Activated CD4-positive, alpha-beta T cell treated with anti-CD3 and anti-CD28 coated beads, Interleukin-2, Interleukin-4, amounts not matched to agents 100 ng/mL and 50 ng/mL, durations not matched to agents 16 hours and 8 hours (primary cell): ENCODE results near the gene PACS2.
A peak's percentile ranks its signal among the peaks of the same experiment; 100 is the strongest.

Source experiments
- DNase-seq: peaks from one replicate; pipeline ENCODE4 v3.0.0-alpha.2; 2020; ENCODE audit warnings: low spot score

Gene PACS2

DNA sequence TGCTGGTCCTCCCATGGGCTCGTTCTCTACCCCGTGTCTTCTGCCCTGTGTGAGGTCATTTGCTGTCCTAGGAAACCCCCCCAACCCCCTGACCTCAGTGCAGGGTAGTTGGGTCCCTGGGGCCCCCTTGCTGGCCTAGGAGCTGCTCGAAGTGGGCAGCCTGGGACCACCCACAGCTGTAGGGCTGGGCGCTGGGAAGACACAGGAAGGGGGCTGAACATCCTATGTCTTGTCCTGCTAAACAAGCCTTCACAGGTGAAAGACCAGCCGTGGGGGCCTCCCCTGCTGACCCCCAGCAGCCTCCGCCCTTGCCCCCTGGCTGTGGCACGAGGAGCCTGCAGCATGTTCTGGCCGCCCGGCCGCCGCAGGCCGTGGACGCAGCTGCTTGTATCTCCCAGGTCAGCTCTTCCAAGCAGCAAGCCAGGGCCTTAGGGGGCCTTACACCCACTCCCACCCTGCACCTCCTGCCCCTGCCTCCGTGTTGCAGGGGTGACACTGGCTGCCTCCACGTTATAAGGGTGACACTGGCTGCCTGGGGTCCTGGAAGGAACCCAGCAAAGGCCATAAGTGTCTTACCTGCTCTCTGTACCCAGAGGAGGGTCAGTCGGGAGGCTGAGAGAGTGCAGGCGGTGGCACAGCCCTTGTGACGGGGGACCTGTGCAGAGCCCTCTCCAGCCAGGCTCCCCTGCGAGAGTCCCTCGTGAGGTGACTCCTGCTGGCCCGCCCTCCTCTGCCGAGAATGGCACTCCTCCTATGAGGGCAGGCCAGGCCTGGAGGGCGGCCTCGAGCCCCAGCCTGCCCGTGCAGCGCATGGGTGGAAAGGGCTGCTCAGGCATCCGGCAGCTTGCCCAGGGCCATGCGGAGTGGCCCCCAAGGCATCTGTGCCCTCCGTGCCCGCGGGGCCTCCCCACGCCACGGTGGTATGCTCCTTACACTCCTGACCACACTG is 72.3 kb downstream of the PACS2 start:
- no peak for DNase-seq

- no peak for DNase-seq
These were observed 73.0 kb downstream of the PACS2 start for GRCh38 chr14:105387530-105387922.

DNA sequence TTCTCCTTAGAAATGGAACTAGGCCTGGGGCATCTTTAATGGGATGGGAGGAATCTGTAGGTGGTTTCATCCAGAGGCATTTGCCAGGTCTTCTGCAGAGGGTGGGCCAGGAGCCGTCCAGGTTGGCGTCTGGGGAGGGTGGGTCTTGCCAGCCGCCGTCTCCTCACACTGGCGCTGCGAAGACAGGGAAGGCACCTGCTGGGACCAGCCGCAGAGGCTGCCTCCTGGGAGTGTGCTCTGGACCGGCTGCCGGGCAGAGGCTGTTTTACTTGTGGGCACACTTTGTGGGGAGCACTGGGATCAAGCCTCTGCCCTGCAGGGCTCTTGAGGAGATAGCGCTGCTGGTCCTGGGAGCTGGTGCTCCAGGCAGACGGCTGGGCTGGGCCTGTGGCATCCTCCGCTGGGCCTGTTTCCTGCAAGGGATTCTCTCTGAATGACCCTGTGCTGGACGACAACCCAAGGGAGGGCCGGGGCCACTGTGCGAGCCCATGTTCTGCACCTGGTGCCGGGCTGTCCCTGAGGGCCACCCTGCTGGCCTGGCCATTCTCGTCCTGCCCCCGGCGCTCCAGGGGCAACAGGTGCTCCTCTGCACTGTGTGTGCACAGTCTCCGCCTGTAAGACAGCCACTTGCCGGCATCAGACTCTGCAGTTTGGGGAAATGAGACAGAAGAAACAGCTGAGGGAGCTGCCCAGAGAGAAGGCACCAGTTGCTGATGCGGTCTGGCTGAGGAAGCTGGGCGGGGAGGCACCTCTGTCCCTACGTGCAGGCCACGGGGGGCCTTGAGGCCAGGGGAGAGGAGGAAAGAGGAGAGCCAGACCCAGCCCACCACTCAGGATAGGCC is 73.8 kb downstream of the PACS2 start:
- no peak for DNase-seq

GRCh38 chr14:105388976-105389375 is 74.4 kb downstream of the PACS2 start:
- no peak for DNase-seq

GRCh38 chr14:105389534-105389933 is 75.0 kb downstream of the PACS2 start:
- DNase-seq = no peak

- no peak for DNase-seq
These were observed 75.7 kb downstream of the PACS2 start for GRCh38 chr14:105389976-105390848.

- DNase-seq = no peak
These were observed 76.4 kb downstream of the PACS2 start for GRCh38 chr14:105390849-105391500.

DNA sequence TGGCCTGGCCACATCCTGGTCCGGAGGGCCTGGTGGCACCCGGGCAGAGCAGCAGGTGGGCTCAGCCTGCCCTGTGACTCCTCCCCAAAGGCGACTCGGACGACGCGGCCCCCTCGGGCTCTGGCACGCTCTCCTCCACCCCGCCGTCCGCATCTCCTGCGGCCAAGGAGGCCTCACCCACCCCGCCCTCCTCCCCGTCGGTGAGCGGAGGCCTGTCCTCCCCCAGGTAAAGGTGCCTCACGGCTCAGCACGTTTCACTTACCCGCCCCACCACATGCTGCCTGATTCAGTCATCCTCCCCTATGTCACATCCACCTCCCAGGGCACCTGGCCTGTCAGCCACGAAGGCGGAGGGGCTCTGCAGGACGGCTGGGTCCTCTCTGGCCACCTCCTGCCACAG is 77.0 kb downstream of the PACS2 start:
- no peak for DNase-seq

GRCh38 chr14:105392131-105393090 is 77.9 kb downstream of the PACS2 start:
- no peak for DNase-seq

- no peak for DNase-seq
These were observed 78.6 kb downstream of the PACS2 start for GRCh38 chr14:105393151-105393550.

DNA sequence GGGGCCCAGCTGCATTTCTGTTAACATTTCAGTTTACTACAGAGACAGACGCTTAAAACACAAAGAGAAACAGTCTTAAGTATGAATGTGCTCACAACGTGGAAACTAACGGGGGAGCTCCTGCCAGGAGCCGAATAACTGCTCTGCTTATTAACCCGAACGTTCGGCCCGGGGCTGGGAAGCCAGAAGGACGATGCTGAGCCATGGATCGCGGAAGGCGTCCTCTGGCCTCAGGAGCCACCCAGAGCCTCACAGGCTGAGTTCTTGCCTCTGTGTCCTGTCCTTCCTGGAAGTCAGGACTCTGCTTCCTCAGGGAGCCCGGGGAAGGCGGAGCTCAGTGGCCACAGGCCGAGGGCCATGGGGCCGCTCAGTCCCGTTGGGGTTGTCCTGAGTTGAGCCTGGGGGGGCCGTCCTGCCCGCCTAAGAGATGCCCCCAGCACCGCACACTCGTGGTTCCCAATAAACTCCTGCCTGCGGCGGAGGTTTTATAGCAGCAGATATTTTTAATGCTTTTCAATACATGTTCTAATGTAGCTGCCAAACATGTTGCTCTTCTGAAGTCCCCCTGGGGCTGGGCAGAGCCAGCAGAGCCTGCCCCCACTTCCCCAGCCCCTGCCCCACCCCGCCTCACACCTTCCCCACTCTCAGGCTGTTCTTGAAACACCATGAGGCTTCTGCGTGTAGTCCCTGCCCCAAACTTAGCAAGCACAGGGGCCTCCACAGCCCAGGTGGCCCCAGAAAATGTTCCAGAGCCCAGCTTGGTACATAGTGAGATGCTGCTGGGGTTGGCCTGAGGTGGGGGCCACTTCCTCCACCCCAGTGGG is 80.4 kb downstream of the PACS2 start:
- DNase-seq = no peak

GRCh38 chr14:105395538-105395854 is 80.9 kb downstream of the PACS2 start:
- no peak for DNase-seq

DNA sequence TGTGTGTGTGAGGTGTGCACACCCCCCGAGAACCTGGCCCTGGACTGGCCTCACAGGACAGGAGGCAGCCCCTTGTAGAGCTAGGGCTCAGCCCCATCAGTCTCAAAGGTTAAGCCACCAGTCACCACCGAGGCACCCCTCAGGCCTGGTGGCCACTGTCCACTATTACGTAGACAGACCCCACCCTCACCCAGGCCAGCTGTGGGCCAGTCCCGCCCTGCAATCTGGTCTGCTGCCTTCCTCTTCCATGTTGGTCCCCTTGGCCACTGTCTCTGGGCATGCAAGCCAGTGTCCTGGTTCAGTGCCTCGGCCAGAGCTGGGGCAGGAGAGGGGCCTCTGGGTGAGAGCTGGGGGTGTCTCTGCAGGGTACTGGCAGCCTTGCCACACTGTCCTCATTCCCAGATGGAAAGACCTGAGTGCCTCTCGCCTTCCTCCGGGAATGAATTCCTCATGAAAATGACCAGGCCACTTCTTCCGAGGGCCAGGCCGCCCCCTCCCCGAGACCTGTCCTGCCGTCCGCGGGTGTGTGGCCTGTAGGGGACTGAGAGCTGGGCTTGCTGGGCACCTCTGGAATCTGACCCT is 82.9 kb downstream of the PACS2 start:
- no peak for DNase-seq

- peak; percentile 89 for DNase-seq
These were observed 83.6 kb downstream of the PACS2 start, which contains the start of gene TEX22 for GRCh38 chr14:105398044-105398725. Gene TEX22 (plus strand): TSS chr14:105398538. CDS start chr14:105399341, 803 bp downstream.

DNA sequence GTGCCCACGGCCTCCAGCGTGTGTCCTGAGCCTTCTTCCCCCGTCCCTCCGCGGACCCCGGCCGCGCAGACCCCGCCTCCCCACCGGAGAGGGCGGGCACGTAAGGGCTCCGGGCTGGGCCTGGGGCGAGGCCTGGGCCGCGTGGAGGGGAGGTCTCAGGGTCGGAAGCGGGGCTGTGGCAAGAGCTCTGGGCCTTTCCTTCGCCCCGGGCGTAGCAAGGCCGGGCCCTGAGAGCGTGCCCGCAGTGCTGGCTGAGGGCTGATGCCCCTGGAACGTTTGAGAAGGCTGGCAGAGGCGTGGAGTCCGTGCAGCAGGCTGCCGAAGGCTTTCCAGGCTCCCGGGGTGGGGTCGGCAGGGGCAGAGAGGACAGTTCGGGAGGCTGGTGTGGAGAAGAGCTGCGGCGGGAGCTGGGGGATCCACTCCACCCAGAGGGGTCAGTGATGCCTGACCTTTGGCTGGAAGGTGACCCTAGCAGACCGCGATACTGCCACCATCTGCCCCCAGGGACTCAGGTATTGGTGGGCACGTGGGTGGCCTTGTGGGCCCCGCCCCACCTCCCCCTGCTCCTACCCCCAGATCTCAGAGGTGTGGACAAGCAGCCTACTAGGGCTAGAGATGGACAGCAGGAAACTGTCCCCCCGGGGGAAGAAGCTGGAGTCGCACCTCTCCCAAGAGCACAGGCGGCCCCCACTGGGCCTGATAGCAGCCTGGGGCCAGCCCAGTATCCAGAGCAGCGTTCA is 84.3 kb downstream of the PACS2 start:
- DNase-seq = no peak

GRCh38 chr14:105399466-105399775 is 84.9 kb downstream of the PACS2 start:
- DNase-seq = no peak

- no peak for DNase-seq
These were observed 85.5 kb downstream of the PACS2 start for GRCh38 chr14:105400016-105400415.

- DNase-seq = no peak
These were observed 87.2 kb downstream of the PACS2 start for GRCh38 chr14:105401699-105402098.
